Activated naive CD4-positive, alpha-beta T cell treated with anti-CD3 and anti-CD28 coated beads, Interleukin-2, amount 10 ng/mL, durations not matched to agents 5 hours and 36 hours (primary cell): ENCODE results near the gene MAGEA4. TPM values are rescaled to one million over a fixed set of nuclear protein-coding genes. Genes with fewer than 3 reads are reported as not detected.

Source experiments
- microRNA-seq: library from miRNA; unstranded; fragments of <30 nt; microRNA quantifications from one replicate; pipeline ENCODE4 v1.2.0, GENCODE V29; 2022; ENCODE audit warnings: borderline microRNAs expressed, borderline replicate concordance
- total RNA-seq, 2 experiments: library from RNA; stranded (reverse); gene quantifications; one replicate each; pipeline ENCODE4 v1.2.3, GENCODE V29; 2021

Gene MAGEA4, protein sequence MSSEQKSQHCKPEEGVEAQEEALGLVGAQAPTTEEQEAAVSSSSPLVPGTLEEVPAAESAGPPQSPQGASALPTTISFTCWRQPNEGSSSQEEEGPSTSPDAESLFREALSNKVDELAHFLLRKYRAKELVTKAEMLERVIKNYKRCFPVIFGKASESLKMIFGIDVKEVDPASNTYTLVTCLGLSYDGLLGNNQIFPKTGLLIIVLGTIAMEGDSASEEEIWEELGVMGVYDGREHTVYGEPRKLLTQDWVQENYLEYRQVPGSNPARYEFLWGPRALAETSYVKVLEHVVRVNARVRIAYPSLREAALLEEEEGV
- not detected for total RNA-seq

DNA sequence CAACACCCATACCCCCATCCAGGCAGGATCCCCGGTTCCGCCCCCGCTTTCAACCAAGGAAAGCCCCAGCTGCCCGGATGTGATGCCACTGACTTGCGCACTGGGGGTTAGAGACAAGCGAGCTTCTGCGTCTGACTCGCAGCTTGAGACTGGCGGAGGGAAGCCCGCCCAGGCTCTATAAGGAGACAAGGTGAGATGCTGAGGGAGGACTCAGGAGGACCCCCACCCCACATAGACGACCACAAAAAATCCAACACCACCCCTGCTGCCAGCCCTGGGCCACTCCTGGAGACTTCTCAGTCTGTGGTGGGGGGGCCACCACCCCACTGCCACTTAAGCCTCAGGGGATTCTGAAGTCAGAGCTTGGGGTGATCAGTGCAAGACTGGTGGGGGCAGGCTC is at the start of gene MAGEA4:
TSS of gene MAGEA4 (plus strand) at position 110 of the 400 bp plus-strand sequence. CDS start 10,776 bp downstream, outside the sequence.

Small RNA genes lying within 50 kb of the gene (microRNA-seq; reads per million reads assigned to microRNA genes)
- not detected for gene MIR224
- not detected for gene MIR452

Other genes starting within 250 kb of the MAGEA4 start
- gene PRRG3, start 217.4 kb upstream of the MAGEA4 start, total RNA-seq: not detected
- gene FATE1, start 196.9 kb upstream of the MAGEA4 start, total RNA-seq: not detected
- not detected for gene CNGA2, start 178.1 kb upstream of the MAGEA4 start, total RNA-seq
- gene GABRE, start 61.8 kb downstream of the MAGEA4 start, total RNA-seq: not detected
- not detected for gene MAGEA10, start 225.7 kb downstream of the MAGEA4 start, total RNA-seq